K562 treated with DMSO at 1 percent for 48 hours (cell line): ENCODE results near the gene TAS1R3. TPM values are rescaled to one million over a fixed set of nuclear protein-coding genes. Genes with fewer than 3 reads are reported as not detected.

Experiments used
- total RNA-seq: library from RNA; unstranded; fragments of 300-600 nt; gene quantifications from 2 replicates; pipeline ENCODE4 v1.2.3, GENCODE V29; 2022; ENCODE audit warnings: low replicate concordance; ENCODE audit errors: extremely low read depth

The TAS1R3 gene
- total RNA-seq, result not detected in 2 replicates

DNA sequence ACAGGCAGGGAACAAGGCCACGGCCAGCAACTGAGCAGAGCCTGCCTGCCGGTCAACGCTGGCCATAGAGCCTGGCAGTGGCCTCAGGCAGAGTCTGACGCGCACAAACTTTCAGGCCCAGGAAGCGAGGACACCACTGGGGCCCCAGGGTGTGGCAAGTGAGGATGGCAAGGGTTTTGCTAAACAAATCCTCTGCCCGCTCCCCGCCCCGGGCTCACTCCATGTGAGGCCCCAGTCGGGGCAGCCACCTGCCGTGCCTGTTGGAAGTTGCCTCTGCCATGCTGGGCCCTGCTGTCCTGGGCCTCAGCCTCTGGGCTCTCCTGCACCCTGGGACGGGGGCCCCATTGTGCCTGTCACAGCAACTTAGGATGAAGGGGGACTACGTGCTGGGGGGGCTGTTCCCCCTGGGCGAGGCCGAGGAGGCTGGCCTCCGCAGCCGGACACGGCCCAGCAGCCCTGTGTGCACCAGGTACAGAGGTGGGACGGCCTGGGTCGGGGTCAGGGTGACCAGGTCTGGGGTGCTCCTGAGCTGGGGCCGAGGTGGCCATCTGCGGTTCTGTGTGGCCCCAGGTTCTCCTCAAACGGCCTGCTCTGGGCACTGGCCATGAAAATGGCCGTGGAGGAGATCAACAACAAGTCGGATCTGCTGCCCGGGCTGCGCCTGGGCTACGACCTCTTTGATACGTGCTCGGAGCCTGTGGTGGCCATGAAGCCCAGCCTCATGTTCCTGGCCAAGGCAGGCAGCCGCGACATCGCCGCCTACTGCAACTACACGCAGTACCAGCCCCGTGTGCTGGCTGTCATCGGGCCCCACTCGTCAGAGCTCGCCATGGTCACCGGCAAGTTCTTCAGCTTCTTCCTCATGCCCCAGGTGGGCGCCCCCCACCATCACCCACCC, at the start of gene TAS1R3:
TAS1R3 (plus strand) TSS at position 213 of the 898 bp plus-strand sequence; CDS start at position 279, 66 bp downstream.

GRCh38 chr1:1307923-1308755, 22.9 kb upstream of the TAS1R3 start, which contains the start of the genes ACAP3 and PUSL1:
Gene ACAP3, minus strand, starts transcription at chr1:1307930. Its CDS starts 115 bp downstream, at chr1:1307815.
Gene PUSL1, plus strand, starts transcription at chr1:1308597. Its CDS starts 47 bp downstream, at chr1:1308644.

DNA sequence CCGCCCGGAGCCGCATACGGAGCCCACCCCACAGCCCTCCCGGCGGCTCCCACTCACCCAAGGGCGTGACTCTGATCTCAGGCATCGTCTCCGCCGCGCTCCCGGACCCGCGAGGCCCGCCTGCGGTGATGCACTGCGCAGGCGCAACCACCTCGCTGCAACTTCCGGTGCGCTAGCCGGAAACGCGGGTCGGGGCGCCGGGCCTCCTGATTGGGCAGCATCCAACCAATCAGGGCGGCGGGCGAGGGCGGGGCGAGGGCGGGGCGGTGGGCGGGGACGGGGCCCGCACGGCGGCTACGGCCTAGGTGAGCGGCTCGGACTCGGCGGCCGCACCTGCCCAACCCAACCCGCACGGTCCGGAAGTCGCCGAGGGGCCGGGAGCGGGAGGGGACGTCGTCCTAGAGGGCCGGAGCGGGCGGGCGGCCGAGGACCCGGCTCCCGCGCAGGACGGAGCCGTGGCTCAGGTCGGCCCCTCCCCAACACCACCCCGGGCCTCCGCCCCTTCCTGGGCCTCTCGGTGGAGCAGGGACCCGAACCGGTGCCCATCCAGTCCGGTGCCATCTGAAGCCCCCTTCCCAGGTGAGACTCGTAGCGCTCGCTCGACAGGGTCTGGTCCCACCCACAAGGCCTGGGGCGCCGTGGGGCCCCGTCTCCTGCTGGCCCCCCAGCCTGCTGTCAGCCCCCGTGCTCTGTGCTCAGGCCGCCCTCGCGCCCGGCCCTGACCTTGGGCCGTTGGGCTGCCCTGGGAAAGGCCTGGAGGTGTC, 6.4 kb upstream of the TAS1R3 start, which contains the start of the genes CPTP and INTS11:
CPTP (plus strand) TSS at position 279 of the 764 bp plus-strand sequence. CDS start 2,109 bp downstream, outside the sequence.
INTS11 (minus strand) TSS at position 137 of the 764 bp plus-strand sequence; CDS start at position 85, 52 bp downstream.

DNA sequence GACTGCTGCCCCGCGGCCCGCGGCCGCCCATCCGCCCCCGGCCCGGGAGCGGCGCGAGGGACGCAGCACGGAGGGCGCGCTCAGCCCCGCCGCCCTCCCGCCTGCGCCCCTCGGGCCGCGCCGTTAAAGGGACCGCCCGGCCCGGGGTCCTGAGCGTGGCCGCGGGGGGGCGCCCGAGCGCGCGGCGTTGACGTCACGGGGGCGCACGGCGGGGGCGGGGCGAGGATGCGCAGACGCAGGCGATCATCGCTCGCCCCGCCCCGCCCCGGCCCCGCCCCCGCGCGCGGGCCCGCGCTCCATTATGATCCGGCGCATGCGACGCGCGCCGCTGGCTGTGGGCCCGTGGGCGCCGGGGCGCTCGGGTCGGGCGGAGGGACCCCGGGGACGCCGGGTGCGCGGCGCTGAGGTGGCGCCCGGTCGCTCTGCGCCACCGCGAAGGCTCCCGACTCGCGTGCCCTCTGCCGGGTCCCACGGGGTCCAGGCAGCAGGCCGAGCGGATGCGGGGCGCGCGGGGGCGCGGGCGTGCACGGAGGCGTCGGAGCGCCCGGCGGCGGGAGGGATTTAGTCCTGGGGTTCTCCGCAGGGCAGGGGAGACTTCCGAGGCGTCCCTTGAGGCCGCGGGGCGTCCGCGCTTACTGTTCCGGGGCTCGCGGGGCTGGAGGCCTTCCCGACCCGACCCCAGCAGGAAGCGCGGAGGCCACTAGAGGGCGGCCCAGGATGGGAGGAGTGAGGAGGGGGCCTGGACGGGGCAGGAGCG, 18.4 kb downstream of the TAS1R3 start, which contains the start of gene DVL1:
DVL1 (minus strand) TSS at position 163 of the 757 bp plus-strand sequence. CDS start 353 bp downstream, outside the sequence.

GRCh38 chr1:1358433-1359271, 27.6 kb downstream of the TAS1R3 start, which contains the start of gene MXRA8:
Gene MXRA8, minus strand, starts transcription at chr1:1358555. Its CDS starts 51 bp downstream, at chr1:1358504.

DNA sequence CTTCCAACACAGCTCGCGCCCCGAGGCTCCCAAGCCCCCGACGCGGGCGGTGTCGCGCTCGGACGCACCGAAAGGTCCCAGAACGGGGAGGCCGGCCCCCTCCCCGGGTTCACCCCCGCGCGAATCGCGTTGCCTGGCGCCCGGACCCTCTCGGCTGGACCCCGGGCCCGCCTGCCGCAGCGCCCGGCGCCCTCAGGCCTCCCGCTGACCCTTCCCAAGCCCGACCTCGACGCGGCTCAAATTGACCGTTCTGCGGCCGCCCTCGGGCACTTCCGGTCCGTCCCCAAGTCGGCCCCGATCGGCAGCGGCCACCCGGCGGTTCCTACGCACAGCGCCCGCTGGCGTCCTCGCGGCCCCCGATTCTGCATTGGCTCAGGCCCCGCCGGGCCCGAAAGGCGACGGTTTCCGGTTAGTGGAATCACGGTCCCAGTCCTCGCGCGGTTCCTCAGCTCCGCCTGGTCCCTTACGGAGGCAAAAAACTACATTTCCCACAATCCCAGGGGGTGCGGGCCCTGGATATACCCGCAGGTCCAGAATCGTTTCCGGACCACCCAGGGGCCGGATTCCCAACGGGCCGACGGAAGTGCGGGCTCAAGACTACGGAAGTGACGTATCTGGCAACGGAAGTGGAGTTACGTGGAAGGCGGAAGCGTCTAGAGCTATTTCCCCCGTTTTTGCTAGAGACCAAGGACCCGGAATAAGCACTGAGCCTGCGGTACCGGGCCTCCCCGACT, 44.0 kb downstream of the TAS1R3 start, which contains the start of gene AURKAIP1:
AURKAIP1 (minus strand) TSS at position 279 of the 734 bp plus-strand sequence. CDS start 451 bp downstream, outside the sequence.

Other genes with a start within 250 kb of the TAS1R3 start
- gene C1orf159, start 215.2 kb upstream of the TAS1R3 start, total RNA-seq, result not detected in 2 replicates
- gene TTLL10, start 157.4 kb upstream of the TAS1R3 start, total RNA-seq, result not detected in 2 replicates
- not detected in 2 replicates for gene TNFRSF18, start 124.7 kb upstream of the TAS1R3 start, total RNA-seq
- gene TNFRSF4, start 117.1 kb upstream of the TAS1R3 start, total RNA-seq, result not detected in 2 replicates
- gene SDF4, start 99.3 kb upstream of the TAS1R3 start, total RNA-seq, result not detected in 2 replicates
- gene B3GALT6, start 99.0 kb upstream of the TAS1R3 start, total RNA-seq, result not detected in 2 replicates
- gene C1QTNF12, start 84.6 kb upstream of the TAS1R3 start, total RNA-seq, result not detected in 2 replicates
- gene UBE2J2, start 57.4 kb upstream of the TAS1R3 start, total RNA-seq, result not detected in 2 replicates
- not detected in 2 replicates for gene SCNN1D, start 50.8 kb upstream of the TAS1R3 start, total RNA-seq
- 171 TPM in 1 of 2 replicates, not detected in the other for gene ACAP3, start 23.4 kb upstream of the TAS1R3 start, total RNA-seq
- not detected in 2 replicates for gene PUSL1, start 22.7 kb upstream of the TAS1R3 start, total RNA-seq
- not detected in 2 replicates for gene INTS11, start 6.6 kb upstream of the TAS1R3 start, total RNA-seq
- gene CPTP, start 6.5 kb upstream of the TAS1R3 start, total RNA-seq, result not detected in 2 replicates
- not detected in 2 replicates for gene DVL1, start 18.1 kb downstream of the TAS1R3 start, total RNA-seq
- not detected in 2 replicates for gene MXRA8, start 27.3 kb downstream of the TAS1R3 start, total RNA-seq
- gene AURKAIP1, start 43.9 kb downstream of the TAS1R3 start, total RNA-seq, result not detected in 2 replicates
- gene CCNL2, start 68.1 kb downstream of the TAS1R3 start, total RNA-seq, result not detected in 2 replicates
- not detected in 2 replicates for gene MRPL20, start 76.0 kb downstream of the TAS1R3 start, total RNA-seq
- gene ANKRD65, start 90.0 kb downstream of the TAS1R3 start, total RNA-seq, result not detected in 2 replicates
- not detected in 2 replicates for gene VWA1, start 104.4 kb downstream of the TAS1R3 start, total RNA-seq
- gene ATAD3C, start 118.4 kb downstream of the TAS1R3 start, total RNA-seq, result not detected in 2 replicates
- gene ATAD3B, start 140.5 kb downstream of the TAS1R3 start, total RNA-seq, result not detected in 2 replicates
- gene ATAD3A, start 180.9 kb downstream of the TAS1R3 start, total RNA-seq, result 223 TPM in 1 of 2 replicates, not detected in the other
- gene TMEM240, start 209.3 kb downstream of the TAS1R3 start, total RNA-seq, result not detected in 2 replicates
- not detected in 2 replicates for gene SSU72, start 243.6 kb downstream of the TAS1R3 start, total RNA-seq